Pancreas (tissue), 10 donors: ENCODE data around the gene PAPPA. TPM values are rescaled to one million over a fixed set of nuclear protein-coding genes. Genes with fewer than 3 reads are reported as not detected.

Experiments used
- ATAC-seq, 4 donors: fragments of 200-7000 bp; cut with Tn5 transposase; one replicate each; pipeline versions ENCODE4 v1.8.0 to v1.9.1; 2020; ENCODE audit warnings: mild to moderate bottlenecking in 4 of 4, moderate library complexity in 4 of 4
- DNase-seq, 6 donors: peaks; one replicate each; pipeline ENCODE4 v3.0.0-alpha.2; 2020
- FAIRE-seq: peaks from 2 replicates; lab custom pipeline; 2012; peaks lifted over from hg19 to GRCh38; lab: Jason Lieb, UNC
- H3K27ac ChIP-seq, 4 donors: fragments of 200-600 bp; sonication (generic); 1 replicate in 3 of 4; 2 replicates in 1 of 4; pipeline versions ENCODE4 v1.5.0 to v1.8.0; 2020
- H3K27me3 ChIP-seq, 4 donors: fragments of 200-600 bp; one replicate each; pipeline ENCODE4 v1.8.0; 2021
- H3K36me3 ChIP-seq, 3 donors: fragments of 200-600 bp; sonication (generic) in 1 of 3; one replicate each; pipeline versions ENCODE4 v1.5.0 to v1.8.0; 2020 to 2021
- H3K4me1 ChIP-seq, 3 donors: fragments of 200-600 bp; one replicate each; pipeline ENCODE4 v1.8.0; 2021
- H3K4me3 ChIP-seq, 4 donors: fragments of 200-600 bp; sonication (generic) in 2 of 4; one replicate each; pipeline versions ENCODE4 v1.5.0 to v1.8.0; 2020 to 2021
- H3K9me3 ChIP-seq, 4 donors: fragments of 200-600 bp; one replicate each; pipeline ENCODE4 v1.8.0; 2021
- CTCF ChIP-seq, 4 donors: fragments of 200-600 bp; sonication (generic) in 3 of 4; IDR thresholded peaks; one replicate each; pipeline versions ENCODE4 v1.5.0 to v1.8.0; 2021; ENCODE audit warnings: antibody characterized with exemption in 4 of 4
- WGBS, 2 donors: extraction: QIAGEN DNeasy Blood & Tissue Kit; methylation state at CpG; one replicate each; pipeline ENCODE4 v1.1.7; 2013; 5-methylcytosine and 5-hydroxymethylcytosine counted together
- intact Hi-C, 3 donors: fragments of 100-400 bp; cut with DNase I; formaldehyde crosslinking; loops; one replicate each; pipeline versions ENCODE4 v1.11.1 to v1.14.2; 2022
- polyA plus RNA-seq, 2 donors: library from polyadenylated mRNA; stranded (reverse); fragments of 200-250 nt; gene quantifications; one replicate each; pipeline ENCODE4 v1.2.3, GENCODE V29; 2013
- total RNA-seq, 6 donors: library from RNA; stranded (reverse); fragmentation: NEBNext Ultra II Directional in 4 of 6; extraction: Animal tissue kit (Norgen Biotek cat#: 25700) in 4 of 6; gene quantifications; one replicate each; pipeline versions ENCODE4 v1.2.1 to v1.2.4, GENCODE V29; 2021 to 2023
- donor health status: healthy with polysubstance abuse.
- donor health status: DM: no; HTN: no; CAD: no; lungs with moderate emphysema.
- donor health status: DM: no; HTN: no; CAD: no.
- donor health status: control.
- donor health status: control.
- donor health status: Bipolar disorder and iron deficiency.
- donor health status: DM: yes; HTN: yes; CAD: no.
- donor health status: DM: no; HTN: no; CAD: no.
- donor health status: DM: no; HTN: no; CAD: no.
- donor health status: DM: yes; HTN: yes; CAD: no.

Gene PAPPA
- total and polyA plus RNA-seq, 8 donors = 0.11 to 3.4 (median 0.76) TPM

- ATAC-seq (no peak), DNase-seq (no peak), FAIRE-seq (no peak)
- H3K27ac ChIP-seq = no peak overlapping the region
- no peaks in the 10 kb centered on the region for H3K9me3 ChIP-seq
- intact Hi-C loops = no loop called here
- H3K36me3 ChIP-seq = no peaks in the 10 kb centered on the region
- H3K27me3 ChIP-seq = no peaks in the 10 kb centered on the region
- 81 to 83% methylated on average over 3 of the region's 3 CpGs for WGBS, 2 donors
- H3K4me1 ChIP-seq = no peaks in the 10 kb centered on the region
- TF ChIP-seq CTCF (IDR thresholded peaks at IDR 0.05) = no peak
- H3K4me3 ChIP-seq = no peak overlapping the region
Observed at GRCh38 chr9:116298249-116298648, 144.7 kb downstream of the PAPPA start.

- WGBS, 2 donors = 61 to 67% methylated on average over 6 of the region's 6 CpGs
- DNase-seq (no peak), ATAC-seq (no peak), FAIRE-seq (no peak)
- no peaks in the 10 kb centered on the region for H3K27me3 ChIP-seq
- no peaks in the 10 kb centered on the region for H3K36me3 ChIP-seq
- no peaks in the 10 kb centered on the region for H3K9me3 ChIP-seq
- no peak overlapping the region for H3K4me3 ChIP-seq
- TF ChIP-seq CTCF (IDR thresholded peaks at IDR 0.05) = no peak
- intact Hi-C loops = no loop called here
- H3K27ac ChIP-seq = no peak overlapping the region
- no peaks in the 10 kb centered on the region for H3K4me1 ChIP-seq
Observed at GRCh38 chr9:116298878-116299391, 145.3 kb downstream of the PAPPA start.

- no peaks in the 10 kb centered on the region for H3K4me1 ChIP-seq
- DNase-seq (no peak), FAIRE-seq (no peak), ATAC-seq (no peak)
- TF ChIP-seq CTCF (IDR thresholded peaks at IDR 0.05) = no peak
- no peaks in the 10 kb centered on the region for H3K9me3 ChIP-seq
- no peaks in the 10 kb centered on the region for H3K27me3 ChIP-seq
- H3K36me3 ChIP-seq = no peaks in the 10 kb centered on the region
- intact Hi-C loops = no loop called here
- H3K27ac ChIP-seq = no peak overlapping the region
- H3K4me3 ChIP-seq = no peak overlapping the region
- WGBS, 2 donors = 76% methylated on average over 2 of the region's 2 CpGs
Observed at GRCh38 chr9:116300360-116300870, 146.8 kb downstream of the PAPPA start.

GRCh38 chr9:116303270-116303669 is 149.7 kb downstream of the PAPPA start:
- no peaks in the 10 kb centered on the region for H3K9me3 ChIP-seq
- WGBS, 2 donors = 79 to 93% methylated on average over 5 of the region's 5 CpGs
- no peaks in the 10 kb centered on the region for H3K36me3 ChIP-seq
- H3K4me1 ChIP-seq = no peaks in the 10 kb centered on the region
- FAIRE-seq = no peak
- no peak overlapping the region for H3K27ac ChIP-seq
- H3K27me3 ChIP-seq = no peaks in the 10 kb centered on the region
- no peak overlapping the region for H3K4me3 ChIP-seq
- intact Hi-C loops = no loop called here
- TF ChIP-seq CTCF (IDR thresholded peaks at IDR 0.05) = no peak
- no peak for ATAC-seq
- no peak for DNase-seq

GRCh38 chr9:116303886-116304538 is 150.4 kb downstream of the PAPPA start:
- Histone ChIP-seq H3K4me3 (no peak overlapping the region), H3K36me3 (no peaks in the 10 kb centered on the region), H3K27ac (no peak overlapping the region), H3K9me3 (no peaks in the 10 kb centered on the region), H3K27me3 (no peaks in the 10 kb centered on the region), H3K4me1 (no peaks in the 10 kb centered on the region)
- no peak for TF ChIP-seq CTCF (IDR thresholded peaks at IDR 0.05)
- WGBS, 2 donors = 66 to 72% methylated on average over 3 of the region's 3 CpGs
- ATAC-seq (no peak), DNase-seq (no peak), FAIRE-seq (no peak)
- intact Hi-C loops = no loop called here
